GM21786 (cell line): ENCODE data around the gene AFP.

Experiments
- ATAC-seq: cut with Tn5 transposase; IDR thresholded peaks from one replicate; pipeline ENCODE4 v1.9.1; 2021; ENCODE audit not compliant: unreplicated experiment

AFP gene

GRCh38 chr4:73456177-73457022, 20.4 kb downstream of the AFP start:
- no peak for ATAC-seq

- ATAC-seq: no peak
Observed at GRCh38 chr4:73458184-73459047, 22.4 kb downstream of the AFP start.

GRCh38 chr4:73459048-73459421, 23.0 kb downstream of the AFP start:
- ATAC-seq: no peak

GRCh38 chr4:73460913-73461522, 25.0 kb downstream of the AFP start:
- no peak for ATAC-seq

- ATAC-seq: no peak
Observed at GRCh38 chr4:73468170-73468569, 32.1 kb downstream of the AFP start.

DNA sequence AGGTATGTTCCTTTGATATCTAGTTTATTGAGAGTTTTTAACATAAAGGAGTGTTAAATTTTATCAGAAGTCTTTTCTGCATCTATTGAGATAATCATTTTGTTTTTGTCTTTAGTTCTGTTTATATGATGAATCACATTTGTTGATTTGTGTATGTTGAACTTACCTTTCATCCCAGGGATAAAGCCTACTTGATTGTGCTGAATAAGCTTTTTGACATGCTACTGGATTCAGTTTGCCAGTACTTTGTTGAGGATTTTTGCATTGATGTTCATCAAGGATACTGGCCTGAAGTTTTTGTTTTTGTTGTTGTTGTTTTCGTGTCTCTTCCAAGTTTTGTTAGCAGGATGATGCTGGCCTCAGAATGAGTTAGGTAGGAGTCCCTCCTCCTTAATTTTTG, 34.7 kb downstream of the AFP start:
- no peak for ATAC-seq

- no peak for ATAC-seq
Observed at GRCh38 chr4:73477176-73477575, 41.2 kb downstream of the AFP start.

DNA sequence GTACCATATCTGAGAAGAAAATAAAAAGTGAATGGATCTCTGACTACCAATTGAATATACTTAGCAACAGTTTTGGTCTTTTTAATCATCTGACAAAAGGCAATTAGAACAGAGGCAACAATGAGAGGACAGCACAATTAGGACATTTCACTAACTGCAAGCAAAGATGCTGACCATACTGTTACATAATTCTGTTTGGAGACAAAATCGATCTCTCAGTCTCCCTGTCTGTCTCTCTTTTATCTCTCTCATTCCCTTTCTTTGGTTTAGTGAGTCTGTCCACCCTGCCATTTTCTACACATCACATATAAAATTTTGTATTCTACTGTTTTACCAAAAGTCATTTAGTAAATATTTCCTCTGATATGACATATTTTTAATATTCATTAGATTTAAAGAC, 43.3 kb downstream of the AFP start:
- ATAC-seq: no peak

DNA sequence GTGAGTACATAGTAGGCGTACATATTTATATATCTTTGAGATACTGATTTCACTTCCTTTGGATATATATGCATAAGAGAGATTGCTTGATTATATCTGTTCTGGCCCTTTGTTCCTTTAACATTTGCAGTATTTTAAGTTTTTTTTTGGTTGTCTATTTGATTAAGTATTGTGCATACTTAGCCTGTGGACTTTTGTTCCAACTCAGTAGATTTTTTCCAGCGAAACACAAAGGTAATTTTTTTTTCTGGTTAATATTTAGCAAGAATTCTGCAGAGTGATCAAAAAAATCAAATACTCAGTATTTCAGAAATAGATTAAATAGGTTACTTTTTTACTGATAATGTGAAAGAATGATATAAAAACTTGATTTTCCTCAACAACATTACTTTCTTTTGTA, 45.3 kb downstream of the AFP start, which contains the start of gene AFM:
TSS of gene AFM (plus strand) at position 388 of the 400 bp plus-strand sequence. CDS start 31 bp downstream, outside the sequence.
- no peak for ATAC-seq

GRCh38 chr4:73485085-73485484, 49.1 kb downstream of the AFP start:
- ATAC-seq: no peak

GRCh38 chr4:73485596-73485995, 49.6 kb downstream of the AFP start:
- no peak for ATAC-seq

- ATAC-seq: no peak
Observed at GRCh38 chr4:73486497-73486896, 50.5 kb downstream of the AFP start.

GRCh38 chr4:73487233-73487632, 51.2 kb downstream of the AFP start:
- ATAC-seq: no peak

GRCh38 chr4:73499996-73500765, 64.2 kb downstream of the AFP start:
- ATAC-seq: no peak

- ATAC-seq: no peak
Observed at GRCh38 chr4:73501664-73502265, 65.7 kb downstream of the AFP start.

- no peak for ATAC-seq
Observed at GRCh38 chr4:73505567-73505966, 69.5 kb downstream of the AFP start.
